ENCODE measurements around the gene DGKG. TPM values are rescaled to one million over a fixed set of nuclear protein-coding genes. Genes with fewer than 3 reads are reported as not detected.

DGKG gene
- total and polyA plus RNA-seq, 8 donors = 0.12 to 26.3 (median 2.7) TPM

DNA sequence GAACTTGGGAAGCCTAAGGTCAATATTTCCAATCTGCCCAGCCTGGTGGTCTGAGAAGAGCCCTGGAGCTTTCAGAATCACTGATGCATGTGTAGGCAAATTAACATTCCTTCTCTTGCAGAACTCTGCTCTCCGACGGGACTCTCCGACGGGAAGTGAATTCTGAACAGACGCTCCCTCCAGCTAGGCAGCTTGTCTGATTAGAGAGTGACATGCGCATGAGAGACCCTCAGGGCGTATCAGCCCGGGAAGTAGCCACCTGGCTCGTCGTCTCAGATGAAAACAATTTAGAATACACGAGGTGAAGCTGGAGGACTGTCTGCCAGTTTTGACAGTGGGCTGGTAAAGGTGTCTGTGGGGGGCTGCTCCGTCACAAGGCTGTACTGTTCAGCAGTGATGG, 103.1 kb downstream of the DGKG start:
- peaks cover 0 to 17% (median 11%) of the 10 kb centered on the region in 4 donors for H3K4me1 ChIP-seq
- 56 to 67% (median 62%) methylated on average over 10 to 12 of the region's 12 CpGs for WGBS, 5 donors
- no peak for DNase-seq
- no peak overlapping the region for H3K27ac ChIP-seq
- TF ChIP-seq EP300 (IDR thresholded peaks at IDR 0.05) (no peak), POLR2A (IDR thresholded peaks at IDR 0.05) (no peak), CTCF (IDR thresholded peaks at IDR 0.05) (no peak), POLR2AphosphoS5 (IDR thresholded peaks at IDR 0.05) (no peak)
- H3K4me3 ChIP-seq = no peak overlapping the region
- no peaks in the 10 kb centered on the region for H3K27me3 ChIP-seq
- H3K9me3 ChIP-seq = no peaks in the 10 kb centered on the region
- intact Hi-C loops (cut with DNase I; ENCODE audit: low total_unique reads) = loop anchor here (5.0 kb wide), 2 partner anchors 277 to 278 kb away; no protein-coding TSS in a partner anchor
- H3K36me3 ChIP-seq = peaks cover 0 to 10% (median 0%) of the 10 kb centered on the region in 4 donors

- H3K27me3 ChIP-seq = no peaks in the 10 kb centered on the region
- DNase-seq = no peak
- 73 to 83% (median 77%) methylated on average over 6 of the region's 6 CpGs for WGBS, 5 donors
- intact Hi-C loops (cut with DNase I; ENCODE audit: low total_unique reads) = loop anchor here (5.0 kb wide), 2 partner anchors 276 to 279 kb away; no protein-coding TSS in a partner anchor
- peaks cover 0 to 10% (median under 1%) of the 10 kb centered on the region in 4 donors for H3K36me3 ChIP-seq
- TF ChIP-seq POLR2AphosphoS5 (IDR thresholded peaks at IDR 0.05) (no peak), CTCF (IDR thresholded peaks at IDR 0.05) (no peak), EP300 (IDR thresholded peaks at IDR 0.05) (no peak), POLR2A (IDR thresholded peaks at IDR 0.05) (no peak)
- H3K9me3 ChIP-seq = no peaks in the 10 kb centered on the region
- H3K27ac ChIP-seq = no peak overlapping the region
- peaks cover 0 to 17% (median 11%) of the 10 kb centered on the region in 4 donors for H3K4me1 ChIP-seq
- H3K4me3 ChIP-seq = no peak overlapping the region
Observed at GRCh38 chr3:186257866-186258265, 104.2 kb downstream of the DGKG start.

DNA sequence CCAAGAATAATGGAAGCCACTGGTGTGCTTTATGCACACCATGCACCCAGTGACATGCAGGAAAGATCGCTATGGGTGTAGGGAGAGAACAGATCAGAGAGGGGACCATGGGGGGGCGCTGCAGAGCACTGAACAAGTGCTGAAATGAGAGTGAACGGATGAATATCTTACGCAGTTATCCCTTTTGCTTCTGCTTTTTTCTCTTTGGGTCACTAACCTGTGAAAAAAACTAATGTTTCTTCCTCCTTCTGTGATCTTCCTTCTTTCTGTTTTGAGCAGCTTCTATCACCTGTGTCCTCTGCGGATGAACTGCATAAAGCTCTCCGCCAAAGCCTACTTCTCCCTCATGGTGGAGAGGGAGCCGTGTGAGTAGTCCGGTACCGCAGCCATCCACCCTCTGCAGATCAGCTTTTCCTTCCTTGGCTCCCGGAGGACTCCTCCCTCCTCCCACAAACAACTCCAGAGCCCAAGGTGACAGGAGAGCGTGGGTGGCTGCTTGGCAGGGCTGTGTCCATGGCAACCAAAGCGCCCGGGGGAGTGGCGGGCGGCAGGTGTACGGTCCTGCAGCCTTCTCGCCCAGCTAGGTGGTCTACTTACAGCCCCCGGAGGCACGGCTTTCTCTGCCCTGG, 106.2 kb downstream of the DGKG start:
- Histone ChIP-seq H3K27me3 (no peaks in the 10 kb centered on the region), H3K36me3 (peaks cover 0 to 26% (median 5%) of the 10 kb centered on the region in 4 donors), H3K4me3 (no peak overlapping the region), H3K27ac (no peak overlapping the region), H3K4me1 (peaks cover 0 to 17% (median 11%) of the 10 kb centered on the region in 4 donors), H3K9me3 (no peaks in the 10 kb centered on the region)
- WGBS, 5 donors = 32 to 60% (median 40%) methylated on average over 13 to 19 of the region's 19 CpGs
- peak; percentile 50 to 53 for DNase-seq
- TF ChIP-seq CTCF (IDR thresholded peaks at IDR 0.05) (no peak), POLR2A (IDR thresholded peaks at IDR 0.05) (no peak), POLR2AphosphoS5 (IDR thresholded peaks at IDR 0.05) (no peak), EP300 (IDR thresholded peaks at IDR 0.05) (no peak)
- intact Hi-C loops (cut with DNase I; ENCODE audit: low total_unique reads) = loop anchor here (5.0 kb wide), 2 partner anchors 274 to 281 kb away; no protein-coding TSS in a partner anchor

GRCh38 chr3:186254676-186255650, 107.1 kb downstream of the DGKG start:
- Histone ChIP-seq H3K9me3 (no peaks in the 10 kb centered on the region), H3K36me3 (peaks cover 0 to 28% (median 5%) of the 10 kb centered on the region in 4 donors), H3K27ac (no peak overlapping the region), H3K4me3 (no peak overlapping the region), H3K4me1 (peaks cover 0 to 17% (median 9%) of the 10 kb centered on the region in 4 donors), H3K27me3 (no peaks in the 10 kb centered on the region)
- TF ChIP-seq CTCF (IDR thresholded peaks at IDR 0.05) = no peak
- no peak for TF ChIP-seq POLR2AphosphoS5 (IDR thresholded peaks at IDR 0.05)
- TF ChIP-seq EP300 (IDR thresholded peaks at IDR 0.05) = no peak
- no peak for TF ChIP-seq POLR2A (IDR thresholded peaks at IDR 0.05)
- intact Hi-C loops (cut with DNase I; ENCODE audit: low total_unique reads) = loop anchor here (5.0 kb wide), 2 partner anchors 273 to 282 kb away; no protein-coding TSS in a partner anchor
- DNase-seq = peak in 1 of 2 donors; percentile 37
- 74 to 83% (median 79%) methylated on average over 17 of the region's 17 CpGs for WGBS, 5 donors
